Heart left ventricle (tissue), 16 donors: ENCODE measurements around the gene FEN1. TPM values are rescaled to one million over a fixed set of nuclear protein-coding genes. Genes with fewer than 3 reads are reported as not detected.

Source experiments
- ATAC-seq, 4 donors: fragments of 200-7000 bp; cut with Tn5 transposase; one replicate each; pipeline ENCODE4 v1.9.1; 2020 to 2022; ENCODE audit warnings: moderate library complexity in 4 of 4, mild to moderate bottlenecking in 3 of 4, moderate number of reproducible peaks in 1 of 4
- DNase-seq, 5 donors: peaks; one replicate each; pipeline ENCODE4 v3.0.0-alpha.2; 2020
- H3K27ac ChIP-seq, 12 donors: fragments of 200-600 bp; sonication (generic) in 4 of 12; one replicate each; pipeline versions ENCODE4 v1.5.0 to v1.8.0; 2016 to 2022; ENCODE audit warnings: mild to moderate bottlenecking in 2 of 12
- H3K27me3 ChIP-seq, 9 donors: fragments of 200-600 bp; sonication (generic) in 2 of 9; one replicate each; pipeline versions ENCODE4 v1.5.1 to v1.8.0; 2016 to 2022; ENCODE audit warnings: mild to moderate bottlenecking in 3 of 9
- H3K36me3 ChIP-seq, 9 donors: fragments of 200-600 bp; sonication (generic) in 2 of 9; one replicate each; pipeline versions ENCODE4 v1.5.0 to v1.8.0; 2018 to 2022; ENCODE audit warnings: mild to moderate bottlenecking in 2 of 9
- H3K4me1 ChIP-seq, 12 donors: fragments of 200-600 bp; sonication (generic) in 4 of 12; one replicate each; pipeline versions ENCODE4 v1.5.0 to v1.8.0; 2016 to 2022; ENCODE audit warnings: mild to moderate bottlenecking in 3 of 12
- H3K4me3 ChIP-seq, 12 donors: fragments of 200-600 bp; sonication (generic) in 4 of 12; one replicate each; pipeline versions ENCODE4 v1.5.0 to v1.8.0; 2017 to 2022; ENCODE audit warnings: mild to moderate bottlenecking in 9 of 12, moderate library complexity in 4 of 12
- H3K9me3 ChIP-seq, 12 donors: fragments of 200-600 bp; sonication (generic) in 4 of 12; one replicate each; pipeline versions ENCODE4 v1.5.0 to v1.8.0; 2016 to 2022; ENCODE audit warnings: mild to moderate bottlenecking in 1 of 12
- CTCF ChIP-seq, 12 donors: fragments of 200-600 bp; sonication (generic) in 4 of 12; IDR thresholded peaks; one replicate each; pipeline versions ENCODE4 v1.5.0 to v1.8.0; 2018 to 2022; ENCODE audit warnings: antibody characterized with exemption in 12 of 12, mild to moderate bottlenecking in 5 of 12
- POLR2A ChIP-seq, 2 donors: fragments of 450-650 bp; IDR thresholded peaks; one replicate each; pipeline ENCODE4 v1.6.1; 2017; ENCODE audit warnings: antibody characterized with exemption in 2 of 2, mild to moderate bottlenecking in 2 of 2, moderate library complexity in 2 of 2
- WGBS, 4 donors: extraction: QIAGEN DNeasy Blood & Tissue Kit in 2 of 4; methylation state at CpG; one replicate each; pipeline versions ENCODE4 v1.1.5 to v1.1.7; 2013 to 2018; 5-methylcytosine and 5-hydroxymethylcytosine counted together
- intact Hi-C, 10 donors: fragments of 100-400 bp; cut with DNase I; formaldehyde crosslinking; loops; one replicate each; pipeline versions ENCODE4 v1.11.1 to v1.14.2; 2022
- polyA plus RNA-seq, 2 donors: library from polyadenylated mRNA; stranded (reverse); fragments of 200-250 nt; gene quantifications; one replicate each; pipeline ENCODE4 v1.2.3, GENCODE V29; 2013
- total RNA-seq, 9 donors: library from RNA; depleted of rRNA in 2 of 9; stranded (reverse); fragments of >200 nt in 2 of 9; fragmentation: NEBNext Ultra II Directional in 3 of 9; extraction: Animal tissue kit (Norgen Biotek cat#: 25700) in 3 of 9; gene quantifications; one replicate each; pipeline versions ENCODE4 v1.1.0 to v1.2.4, GENCODE V29; 2016 to 2023
- donor health status: ischemic (EF 13 %, LVEDD 7.1; RV severe dilation, severe dysfunction).
- donor health status: healthy with polysubstance abuse.
- donor health status: DM: no; HTN: yes; CAD: no.
- donor health status: DM: no; HTN: no; CAD: no.
- donor health status: ischemic (EF 25% LVEDD 6.9; RV normal size, moderate dysfunction).
- donor health status: ischemic (EF 25% LVEDD 5.7; RV mildly dilated, moderate dysfunction).
- donor health status: healthy.
- donor health status: DM: yes; HTN: yes; CAD: no.
- donor health status: ischemic (EF 35%, LVEDD 5.7; RV mildly dilated, moderate dysfunction).
- donor health status: nonischemic (EF 11% LVEDD 7.7; RV severe dilation, severe dysfunction).
- donor health status: DM: yes; HTN: yes; CAD: no.
- donor health status: PGD.
- donor health status: ischemic (EF 29% LVEDD 5.4; RV normal size, mild dysfunction).
- donor health status: nonischemic (EF 23%, LVEDD 6.1; RV moderate dilation, normal function).

The FEN1 gene
- total and polyA plus RNA-seq, 11 donors = 2.6 to 13.7 (median 6.8) TPM

GRCh38 chr11:61800331-61801281 is 7.9 kb downstream of the FEN1 start:
- H3K36me3 ChIP-seq = peaks cover 0 to 58% (median 31%) of the 10 kb centered on the region in 9 donors
- intact Hi-C loops = loop anchor here in 1 of 10 donors (5.0 kb wide), 1 partner anchor 152 kb away; the partner anchor contains the start of gene BEST1
- no peaks in the 10 kb centered on the region for H3K27me3 ChIP-seq
- peaks cover 0 to 14% (median 6%) of the 10 kb centered on the region in 12 donors for H3K4me1 ChIP-seq
- WGBS, 4 donors = 78 to 97% (median 92%) methylated on average over 3 of the region's 3 CpGs
- DNase-seq = no peak
- no peaks in the 10 kb centered on the region for H3K9me3 ChIP-seq
- TF ChIP-seq POLR2A (IDR thresholded peaks at IDR 0.05) (no peak), CTCF (IDR thresholded peaks at IDR 0.05) (no peak)
- H3K27ac ChIP-seq = no peak overlapping the region
- ATAC-seq = no peak
- H3K4me3 ChIP-seq = no peak overlapping the region

- intact Hi-C loops = loop anchor here in 1 of 10 donors (5.0 kb wide), 1 partner anchor 150 kb away; the partner anchor contains the start of gene BEST1
- WGBS, 4 donors = 88 to 93% (median 92%) methylated on average over 5 to 6 of the region's 6 CpGs
Measured at GRCh38 chr11:61802605-61803004, 9.9 kb downstream of the FEN1 start.

DNA sequence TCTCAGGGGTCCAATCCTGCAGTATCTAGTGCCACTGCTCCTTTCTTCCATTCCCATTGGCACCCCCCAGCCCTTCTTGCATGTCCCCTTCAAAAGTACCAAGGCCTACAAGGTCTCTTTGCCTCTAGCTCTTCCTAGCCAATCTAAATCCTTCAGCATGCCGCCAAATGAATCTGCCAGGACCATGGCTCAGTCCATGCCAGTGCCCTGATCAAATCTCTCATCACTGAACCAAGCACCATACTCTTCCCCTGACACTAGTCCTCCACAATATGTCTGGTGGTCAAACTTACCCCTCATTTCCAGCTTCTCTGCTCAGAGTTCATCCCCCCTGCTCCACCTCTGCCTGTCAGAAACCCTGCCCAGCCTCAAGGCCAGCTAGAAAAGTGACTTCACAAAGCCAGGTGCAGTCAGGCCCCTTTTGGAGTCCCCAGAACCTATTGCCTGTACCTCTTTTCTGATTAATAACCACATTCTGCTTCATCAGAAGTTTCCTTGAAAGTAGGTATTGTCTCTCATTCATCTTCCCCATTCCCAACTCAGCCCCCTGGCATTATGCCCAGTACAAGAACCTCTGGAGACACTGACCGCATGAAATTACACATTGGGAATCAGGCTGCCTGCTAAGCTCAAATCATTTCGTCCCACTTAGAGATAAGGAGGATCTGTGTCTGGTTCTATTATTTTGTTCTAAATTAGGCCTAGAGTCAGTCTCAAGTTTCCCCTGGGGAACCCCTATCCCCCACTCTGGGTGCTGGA is 11.4 kb downstream of the FEN1 start:
- WGBS, 4 donors = 55 to 63% (median 58%) methylated on average over 3 of the region's 3 CpGs
- Histone ChIP-seq H3K27ac (no peak overlapping the region), H3K4me3 (no peak overlapping the region), H3K36me3 (peaks cover 0 to 75% (median 49%) of the 10 kb centered on the region in 9 donors), H3K4me1 (peaks cover 0 to 7% (median 0%) of the 10 kb centered on the region in 12 donors), H3K27me3 (no peaks in the 10 kb centered on the region), H3K9me3 (no peaks in the 10 kb centered on the region)
- ATAC-seq (no peak), DNase-seq (peak in 1 of 5 donors; percentile 15)
- intact Hi-C loops = loop anchor here in 1 of 10 donors (5.0 kb wide), 1 partner anchor 148 kb away; the partner anchor contains the start of gene BEST1
- no peak for TF ChIP-seq POLR2A (IDR thresholded peaks at IDR 0.05)
- no peak for TF ChIP-seq CTCF (IDR thresholded peaks at IDR 0.05)

More at GRCh38 chr11:61802605-61803004, 9.9 kb downstream of the FEN1 start:
- H3K27ac ChIP-seq = no peak overlapping the region
- H3K9me3 ChIP-seq = no peaks in the 10 kb centered on the region
- H3K27me3 ChIP-seq = no peaks in the 10 kb centered on the region
- no peak overlapping the region for H3K4me3 ChIP-seq
- TF ChIP-seq POLR2A (IDR thresholded peaks at IDR 0.05) (no peak), CTCF (IDR thresholded peaks at IDR 0.05) (no peak)
- H3K36me3 ChIP-seq = peaks cover 0 to 63% (median 35%) of the 10 kb centered on the region in 9 donors
- no peak for ATAC-seq
- DNase-seq = no peak
- H3K4me1 ChIP-seq = peaks cover 0 to 10% (median 3%) of the 10 kb centered on the region in 12 donors
